ENCODE measurements around the gene ZNF205.
"Not testable (repeated sequence)": the region's sequence is repeated elsewhere in the genome, so short reads cannot be mapped to it uniquely, and the experiment has no call there.

Gene ZNF205

GRCh38 chr16:3112058-3112880, at the start of gene ZNF205:
TSS of gene ZNF205 (plus strand) at chr16:3112586. CDS start at chr16:3113431, 845 bp downstream.
- DNase-seq, result no peak

- no peak for DNase-seq
Observed at GRCh38 chr16:3063625-3064386, 48.6 kb upstream of the ZNF205 start.

DNA sequence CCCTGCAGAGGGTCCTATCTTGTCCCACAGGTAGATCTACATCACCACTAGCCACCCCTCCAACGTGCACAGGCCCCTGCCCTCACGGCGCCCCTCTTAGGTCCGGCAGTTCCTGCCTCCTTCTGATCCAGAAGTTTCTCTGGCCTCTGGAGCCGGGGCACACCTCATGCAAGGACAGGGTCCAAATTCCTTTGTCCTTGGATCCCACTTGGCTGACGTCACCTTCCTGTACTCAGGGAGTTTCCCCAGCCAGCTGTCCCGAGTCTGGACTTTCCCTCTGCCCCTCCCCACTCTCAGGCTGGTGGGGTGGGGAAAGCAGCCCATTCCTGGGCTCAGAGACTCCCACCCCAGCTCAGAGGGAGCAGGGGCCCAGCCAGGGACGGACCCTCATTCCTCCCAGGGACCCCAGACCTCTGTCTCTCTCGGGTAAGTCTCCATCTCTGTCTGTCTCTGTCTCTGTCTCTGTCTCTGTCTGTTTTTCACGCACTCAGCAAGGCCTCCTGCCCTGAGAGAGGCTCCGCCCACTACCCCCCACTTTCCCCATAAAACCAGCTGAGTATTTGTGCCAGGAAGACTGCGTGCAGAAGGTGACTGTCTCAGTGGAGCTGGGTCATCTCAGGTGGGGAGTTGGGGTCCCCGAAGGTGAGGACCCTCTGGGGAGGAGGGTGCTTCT, 47.2 kb upstream of the ZNF205 start, which contains the start of gene IL32:
IL32 (plus strand) TSS at position 572 of the 673 bp plus-strand sequence. CDS start 172 bp downstream, outside the sequence.
- DNase-seq, result peak; percentile 87

DNA sequence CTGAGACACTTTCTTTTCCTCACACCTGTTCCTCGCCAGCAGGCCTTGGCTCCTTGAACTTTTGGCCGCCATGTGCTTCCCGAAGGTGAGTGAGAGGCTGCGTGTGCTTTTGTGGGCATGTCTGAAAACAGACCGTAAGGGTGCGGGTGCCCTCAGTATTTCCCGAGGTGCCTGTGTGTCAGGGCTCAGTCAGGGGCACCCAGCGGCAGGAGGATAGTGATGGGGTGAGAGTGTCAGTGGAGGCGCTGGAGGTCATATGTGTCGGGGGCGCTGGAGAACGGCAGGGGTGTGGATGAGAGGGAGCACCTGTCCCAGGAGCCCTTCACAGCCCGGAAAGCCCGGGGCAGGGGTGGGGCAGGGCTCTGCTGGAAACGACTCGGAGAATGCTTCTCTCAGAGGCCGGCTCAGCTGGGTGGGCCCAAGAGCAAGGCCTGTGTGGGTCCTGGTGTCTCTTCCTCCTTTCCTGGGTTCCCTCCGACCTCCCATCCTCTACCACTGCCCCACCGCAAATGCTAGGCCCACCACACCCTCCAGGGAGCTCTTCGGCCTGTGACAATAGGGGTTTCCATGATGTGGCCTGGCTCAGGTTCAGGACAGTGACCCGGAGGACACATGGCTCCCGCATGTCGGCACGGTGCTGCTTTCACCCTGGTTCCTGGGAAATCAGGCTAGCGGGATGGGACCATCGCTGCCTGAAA, 46.5 kb upstream of the ZNF205 start:
- DNase-seq, result peak; percentile 52

DNA sequence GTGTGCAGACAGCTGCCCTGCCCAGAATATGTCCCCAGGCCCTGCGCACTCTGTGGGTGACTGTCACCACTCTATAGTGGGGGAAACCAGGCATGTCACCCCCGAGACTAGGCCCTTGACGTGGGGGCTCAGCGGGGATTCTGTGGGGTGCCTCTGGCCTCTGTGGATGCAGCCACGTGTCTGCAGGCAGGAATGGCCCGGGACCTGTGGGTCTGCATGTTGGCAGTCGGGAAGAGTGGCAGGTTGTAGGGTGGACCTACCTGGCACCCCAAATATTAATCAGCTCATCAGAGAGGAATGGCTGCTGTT, 46.0 kb upstream of the ZNF205 start:
- DNase-seq, result peak; percentile 35

- peak; percentile 31 for DNase-seq
Observed at GRCh38 chr16:3068487-3068886, 43.9 kb upstream of the ZNF205 start.

DNA sequence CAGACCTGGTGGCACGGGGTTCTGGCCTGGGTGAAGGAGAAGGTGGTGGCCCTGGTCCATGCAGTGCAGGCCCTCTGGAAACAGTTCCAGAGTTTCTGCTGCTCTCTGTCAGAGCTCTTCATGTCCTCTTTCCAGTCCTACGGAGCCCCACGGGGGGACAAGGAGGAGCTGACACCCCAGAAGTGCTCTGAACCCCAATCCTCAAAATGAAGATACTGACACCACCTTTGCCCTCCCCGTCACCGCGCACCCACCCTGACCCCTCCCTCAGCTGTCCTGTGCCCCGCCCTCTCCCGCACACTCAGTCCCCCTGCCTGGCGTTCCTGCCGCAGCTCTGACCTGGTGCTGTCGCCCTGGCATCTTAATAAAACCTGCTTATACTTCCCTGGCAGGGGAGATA, 43.2 kb upstream of the ZNF205 start:
- not testable (repeated sequence) for DNase-seq

DNA sequence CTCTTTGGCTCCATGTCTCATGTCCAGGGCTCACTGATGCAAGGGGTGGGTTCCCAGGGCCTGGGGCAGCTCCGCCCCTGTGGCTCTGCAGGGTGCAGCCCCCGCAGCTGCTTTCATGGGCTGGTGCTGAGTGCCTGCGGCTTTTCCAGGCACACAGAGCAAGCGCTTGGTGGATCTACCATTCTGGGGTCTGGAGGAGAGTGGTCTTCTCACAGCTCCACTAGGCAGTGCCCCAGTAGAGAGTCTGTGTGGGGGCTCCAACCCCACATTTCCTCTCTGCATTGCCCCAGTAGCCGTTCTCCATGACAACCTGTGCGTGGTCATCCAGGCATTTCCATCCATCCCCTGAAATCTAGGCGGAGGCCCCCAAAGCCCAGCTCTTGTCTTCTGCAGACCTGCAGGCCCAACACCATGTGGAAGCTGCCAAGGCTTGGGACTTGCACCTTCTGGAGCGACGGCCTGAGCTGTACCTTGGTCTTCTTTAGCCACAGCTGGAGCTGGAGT, 41.7 kb upstream of the ZNF205 start:
- DNase-seq, result peak; percentile 55

GRCh38 chr16:3071655-3072054, 40.7 kb upstream of the ZNF205 start:
- peak; percentile 31 for DNase-seq

- peak; percentile 81 for DNase-seq
Observed at GRCh38 chr16:3072148-3072547, 40.2 kb upstream of the ZNF205 start.

DNA sequence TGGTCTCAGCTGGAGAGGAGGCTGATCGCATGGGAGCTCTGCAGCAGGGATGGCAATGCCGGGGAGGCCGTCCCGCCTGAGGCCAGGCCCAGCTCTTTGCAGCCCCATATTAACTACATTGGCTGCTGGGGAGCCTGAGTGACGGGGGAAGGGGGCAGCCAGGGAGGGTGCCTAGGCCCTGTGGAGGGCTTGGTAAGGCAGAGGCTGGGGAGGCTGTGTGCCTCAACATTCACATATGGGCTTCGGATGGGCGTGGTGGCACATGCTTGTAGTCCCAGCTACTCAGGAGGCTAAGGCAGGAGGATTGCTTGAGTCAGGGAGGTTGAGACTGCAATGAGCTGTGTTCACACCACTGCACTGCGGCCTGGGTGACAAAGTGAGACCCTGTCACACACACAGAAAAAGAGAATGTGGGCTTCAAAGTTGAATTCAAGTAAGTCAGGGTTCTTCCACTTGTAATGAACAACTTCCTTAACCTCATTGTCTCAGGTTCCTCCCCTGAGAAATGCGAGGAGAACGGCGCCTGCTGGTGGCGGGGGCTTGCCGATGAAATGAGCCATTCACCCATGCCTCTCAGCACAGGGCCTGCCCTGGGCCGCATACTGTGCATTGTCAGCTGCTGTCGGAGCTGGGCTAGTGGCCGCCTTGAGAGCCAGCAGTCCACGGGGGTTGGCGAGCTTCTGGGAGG, 39.7 kb upstream of the ZNF205 start:
- DNase-seq, result peak; percentile 55

- DNase-seq, result no peak
Observed at GRCh38 chr16:3073448-3073847, 38.9 kb upstream of the ZNF205 start.

DNA sequence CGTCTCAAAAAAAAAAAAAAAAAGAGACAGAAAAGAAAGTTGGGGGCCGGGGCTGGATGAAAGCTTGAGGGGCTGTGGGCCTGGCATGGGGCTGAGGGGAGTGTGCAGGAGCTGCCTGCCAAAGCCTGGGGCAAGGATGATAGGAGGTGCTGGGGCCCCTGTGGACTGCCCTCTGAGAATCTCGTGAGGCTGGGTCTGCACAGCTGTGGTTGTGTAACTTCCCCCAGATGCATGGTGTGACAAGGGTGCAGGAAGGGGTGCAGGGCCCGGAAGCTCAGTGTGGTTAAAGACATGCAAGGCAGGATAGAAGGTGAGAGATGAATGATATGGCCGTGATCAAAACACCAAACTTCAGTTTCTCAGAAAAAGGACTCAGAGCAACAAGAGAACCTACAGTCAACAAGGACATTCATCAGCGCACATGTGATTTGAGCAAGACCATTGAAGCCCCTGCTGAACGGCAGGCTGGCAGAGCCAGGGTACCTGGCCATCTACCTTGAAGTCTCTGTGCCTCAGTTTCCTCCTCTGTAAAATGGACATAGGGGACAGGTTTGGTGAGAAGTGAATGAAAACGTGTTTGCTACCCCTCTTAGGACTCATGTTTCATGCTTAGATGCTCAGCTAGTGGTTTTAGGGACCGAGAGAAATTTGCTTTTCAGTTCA, 37.4 kb upstream of the ZNF205 start:
- DNase-seq, result peak; percentile 97

GRCh38 chr16:3075523-3075915, 36.9 kb upstream of the ZNF205 start:
- peak; percentile 48 for DNase-seq

DNA sequence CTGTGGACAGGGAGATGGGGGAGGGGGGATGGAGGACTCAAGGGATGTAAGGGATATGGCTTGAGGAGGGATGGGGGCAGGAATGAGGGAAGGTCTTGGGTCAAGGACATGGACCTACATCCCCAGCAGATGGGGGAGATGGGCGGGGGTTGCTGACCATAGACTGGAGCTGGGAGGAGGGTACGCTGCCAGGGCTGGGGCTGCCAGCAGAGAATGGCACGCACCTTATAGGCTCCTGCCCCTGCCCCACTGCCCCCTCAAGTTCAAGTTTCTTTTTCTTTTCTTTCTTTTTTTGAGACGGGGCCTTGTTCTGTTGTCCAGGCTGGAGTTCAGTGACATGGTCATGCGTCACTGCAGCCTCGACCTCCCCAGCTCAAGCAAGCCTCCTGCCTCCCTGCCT, 36.4 kb upstream of the ZNF205 start:
- DNase-seq, result not testable (repeated sequence)

DNA sequence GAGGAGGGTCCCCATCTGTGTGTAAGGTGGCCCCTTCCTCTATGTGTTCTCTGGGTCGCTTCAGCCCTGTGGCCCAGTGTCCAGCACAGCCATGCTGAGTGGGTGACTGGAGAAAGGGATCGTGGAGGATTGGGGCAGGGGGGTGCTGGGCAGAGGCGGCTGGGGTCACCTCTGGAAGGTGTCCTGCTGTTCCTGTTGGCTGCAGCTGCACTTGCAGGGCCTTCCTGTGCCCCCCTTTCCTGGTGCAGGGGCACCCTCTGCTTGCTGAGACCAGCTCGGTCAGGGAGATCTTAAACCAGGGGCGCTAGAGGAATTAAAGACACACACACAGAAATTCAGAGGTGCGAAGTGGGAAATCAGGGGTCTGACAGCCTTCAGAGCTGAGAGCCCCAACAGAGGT, 35.8 kb upstream of the ZNF205 start:
- peak; percentile 51 for DNase-seq

- DNase-seq, result no peak
Observed at GRCh38 chr16:3080024-3080423, 32.4 kb upstream of the ZNF205 start.

DNA sequence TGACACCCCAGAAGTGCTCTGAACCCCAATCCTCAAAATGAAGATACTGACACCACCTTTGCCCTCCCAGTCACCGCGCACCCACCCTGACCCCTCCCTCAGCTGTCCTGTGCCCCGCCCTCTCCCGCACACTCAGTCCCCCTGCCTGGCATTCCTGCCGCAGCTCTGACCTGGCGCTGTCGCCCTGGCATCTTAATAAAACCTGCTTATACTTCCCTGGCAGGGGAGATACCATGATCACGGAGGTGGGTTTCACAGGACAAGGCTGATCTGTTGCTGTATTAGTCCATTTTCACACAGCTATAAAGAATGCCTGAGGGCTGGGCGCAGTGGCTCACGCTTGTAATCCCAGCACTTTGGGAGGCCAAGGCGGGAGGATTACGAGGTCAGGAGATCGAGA, 30.4 kb upstream of the ZNF205 start:
- not testable (repeated sequence) for DNase-seq

DNA sequence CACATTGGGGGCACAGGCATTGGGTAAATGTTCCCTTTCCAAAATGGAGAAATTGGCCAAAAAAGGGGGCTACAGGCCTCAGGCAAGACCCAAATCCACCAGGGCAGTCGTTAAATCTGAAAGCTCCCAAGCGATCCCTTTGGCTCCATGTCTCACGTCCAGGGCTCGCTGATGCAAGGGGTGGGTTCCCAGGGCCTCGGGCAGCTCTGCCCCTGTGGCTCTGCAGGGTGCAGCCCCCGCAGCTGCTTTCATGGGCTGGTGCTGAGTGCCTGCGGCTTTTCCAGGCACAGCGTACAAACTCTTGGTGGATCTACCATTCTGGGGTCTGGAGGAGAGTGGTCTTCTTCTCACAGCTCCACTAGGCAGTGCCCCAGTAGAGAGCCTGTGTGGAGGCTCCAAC, 29.0 kb upstream of the ZNF205 start:
- DNase-seq, result not testable (repeated sequence)

- DNase-seq, result no peak
Observed at GRCh38 chr16:3084491-3084890, 27.9 kb upstream of the ZNF205 start.

DNA sequence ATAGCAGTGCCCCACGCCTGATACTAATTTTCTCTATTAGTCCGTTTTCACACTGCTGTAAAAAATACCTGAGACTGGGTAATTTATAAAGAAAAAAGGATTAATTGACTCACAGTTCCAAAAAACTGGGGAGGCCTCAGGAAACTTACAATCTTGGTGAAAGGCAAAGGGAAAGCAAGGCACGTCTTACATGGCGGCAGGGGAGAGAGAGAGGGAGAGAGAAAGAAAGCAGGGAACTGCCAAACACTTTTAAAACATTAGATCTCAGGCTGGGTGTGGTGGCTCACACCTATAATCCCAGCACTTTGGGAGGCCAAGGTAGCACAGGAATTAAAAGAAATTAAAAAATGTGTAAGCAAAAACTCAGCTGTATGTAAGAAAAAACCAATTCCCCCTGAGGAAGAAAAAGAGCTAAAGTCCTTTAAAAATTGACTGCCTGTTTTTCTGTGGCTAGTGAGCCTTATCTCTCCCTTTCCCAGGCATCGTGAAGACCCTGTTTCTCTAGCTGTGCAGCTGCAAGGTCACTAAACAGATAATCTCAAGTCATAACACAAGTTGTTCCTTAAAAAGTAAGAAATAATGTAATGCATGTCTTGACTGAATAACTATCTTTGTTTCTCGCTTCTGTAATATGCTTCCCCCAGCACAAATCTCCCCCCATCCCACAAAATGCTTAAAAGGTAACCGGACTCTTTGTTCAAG, 27.3 kb upstream of the ZNF205 start:
- no peak for DNase-seq

Data from activated CD4-positive, alpha-beta T cell treated with anti-CD3 and anti-CD28 coated beads, Interleukin-10, Interleukin-2, amounts not matched to agents 100 ng/mL and 50 ng/mL, durations not matched to agents 16 hours and 8 hours (primary cell).